HCEC 1CT (cell line): Measurements from ENCODE around the gene NFAT5.
"Not testable (repeated sequence)": the region's sequence is repeated elsewhere in the genome, so short reads cannot be mapped to it uniquely, and the experiment has no call there.

ENCODE experiments used
- DNase-seq: peaks from one replicate; pipeline ENCODE4 v3.0.0-alpha.2; 2017

Gene NFAT5

GRCh38 chr16:69599731-69600130, 34.0 kb downstream of the NFAT5 start:
- DNase-seq: no peak

- no peak for DNase-seq
Measured at GRCh38 chr16:69600202-69600601, 34.4 kb downstream of the NFAT5 start.

- no peak for DNase-seq
Measured at GRCh38 chr16:69601250-69601649, 35.5 kb downstream of the NFAT5 start.

GRCh38 chr16:69606985-69607384, 41.2 kb downstream of the NFAT5 start:
- DNase-seq: no peak

GRCh38 chr16:69607674-69608073, 41.9 kb downstream of the NFAT5 start:
- no peak for DNase-seq

- DNase-seq: no peak
Measured at GRCh38 chr16:69610356-69610755, 44.6 kb downstream of the NFAT5 start.

GRCh38 chr16:69611103-69611640, 45.4 kb downstream of the NFAT5 start:
- no peak for DNase-seq

GRCh38 chr16:69613378-69614154, 47.8 kb downstream of the NFAT5 start:
- DNase-seq: peak; percentile 23

GRCh38 chr16:69615528-69615927, 49.8 kb downstream of the NFAT5 start:
- no peak for DNase-seq

- DNase-seq: no peak
Measured at GRCh38 chr16:69616082-69616481, 50.3 kb downstream of the NFAT5 start.

- no peak for DNase-seq
Measured at GRCh38 chr16:69618307-69618706, 52.5 kb downstream of the NFAT5 start.

GRCh38 chr16:69618721-69619120, 53.0 kb downstream of the NFAT5 start:
- DNase-seq: no peak

- no peak for DNase-seq
Measured at GRCh38 chr16:69619514-69619913, 53.7 kb downstream of the NFAT5 start.

GRCh38 chr16:69620573-69620972, 54.8 kb downstream of the NFAT5 start:
- peak; percentile 18 for DNase-seq

- DNase-seq: no peak
Measured at GRCh38 chr16:69621225-69621624, 55.5 kb downstream of the NFAT5 start.

- peak; percentile 66 for DNase-seq
Measured at GRCh38 chr16:69626256-69626655, 60.5 kb downstream of the NFAT5 start.

- no peak for DNase-seq
Measured at GRCh38 chr16:69632828-69633227, 67.1 kb downstream of the NFAT5 start.

GRCh38 chr16:69633375-69633774, 67.6 kb downstream of the NFAT5 start:
- DNase-seq: no peak

GRCh38 chr16:69636563-69637146, 70.9 kb downstream of the NFAT5 start:
- not testable (repeated sequence) for DNase-seq

- DNase-seq: not testable (repeated sequence)
Measured at GRCh38 chr16:69637206-69637865, 71.6 kb downstream of the NFAT5 start.

- not testable (repeated sequence) for DNase-seq
Measured at GRCh38 chr16:69643997-69644396, 78.2 kb downstream of the NFAT5 start.

GRCh38 chr16:69644790-69645189, 79.0 kb downstream of the NFAT5 start:
- DNase-seq: no peak

GRCh38 chr16:69647020-69647419, 81.3 kb downstream of the NFAT5 start:
- no peak for DNase-seq

- no peak for DNase-seq
Measured at GRCh38 chr16:69651217-69651616, 85.5 kb downstream of the NFAT5 start.
